HCT116 (cell line): ENCODE data around the gene ETS1. TPM values are rescaled to one million over a fixed set of nuclear protein-coding genes. Genes with fewer than 3 reads are reported as not detected.

ENCODE experiments used
- ATAC-seq: fragments of 200-7000 bp; cut with Tn5 transposase; 2 replicates; pipeline ENCODE4 v1.9.1; 2020; ENCODE audit warnings: mild to moderate bottlenecking, moderate library complexity
- BruUV-seq: library from RNA; stranded (reverse); fragments of 400-500 nt; replicated peaks from 2 replicates; lab custom pipeline; 2021; lab: Mats Ljungman, UMichigan
- CTCF ChIA-PET: fragments of 300-600 bp; sonication (Branson Sonifier 250); formaldehyde crosslinking; loops from one replicate; lab custom pipeline; 2021; ENCODE audit warnings: antibody characterized with exemption; lab: Charles Lee
- POLR2A ChIA-PET: fragments of 300-600, 350-600 bp; sonication (Branson Sonifier 250); formaldehyde crosslinking; loops from one replicate; lab custom pipeline; 2021; ENCODE audit warnings: antibody characterized with exemption; lab: Charles Lee
- RAD21 ChIA-PET, 2 experiments: fragments of 300-600 bp; sonication (Branson Sonifier 250); formaldehyde crosslinking; loops; one replicate each; lab custom pipeline; 2023; ENCODE audit warnings: low total read pairs in 2 of 2; ENCODE audit not compliant: uncharacterized antibody in 2 of 2, unreplicated experiment in 2 of 2, low non-redundant PET in 1 of 2; lab: Charles Lee
- DNase-seq: peaks from one replicate; pipeline ENCODE4 v3.0.0-alpha.2; 2010; ENCODE audit warnings: low read depth, low spot score
- H2AFZ ChIP-seq: fragments of 200-600 bp; shearing (Covaris generic), sonication (generic); 2 replicates; pipeline ENCODE4 v1.6.1; 2017; ENCODE audit warnings: low read depth, mixed run types, mixed read lengths, antibody characterized with exemption, low read length; ENCODE audit not compliant: poor library complexity, severe bottlenecking
- H3K27ac ChIP-seq: 2 replicates; pipeline ENCODE4 v1.5.1; 2012; ENCODE audit warnings: low read depth, low read length
- H3K27me3 ChIP-seq: fragments of 200-600 bp; sonication (generic); 2 replicates; pipeline ENCODE4 v1.6.1; 2016; ENCODE audit warnings: mixed run types, low read length, mixed read lengths; ENCODE audit not compliant: insufficient read depth
- H3K36me3 ChIP-seq, 2 experiments: fragments of 200-500 bp in 1 of 2; fragments of 200-600 bp in 1 of 2; sonication (Bioruptor generic) in 1 of 2; sonication (generic) in 1 of 2; 2 replicates each; pipeline versions ENCODE4 v1.5.1 to v1.6.1; 2014 to 2016; ENCODE audit warnings: low read length in 2 of 2, inconsistent platforms in 1 of 2, mixed read lengths in 1 of 2, mixed run types in 1 of 2; ENCODE audit not compliant: insufficient read depth in 2 of 2, control insufficient read depth in 1 of 2
- H3K4me1 ChIP-seq, 2 experiments: fragments of 200-600 bp in 1 of 2; sonication (generic) in 1 of 2; 2 replicates each; pipeline versions ENCODE4 v1.5.1 to v1.6.1; 2012 to 2017; ENCODE audit warnings: low read length in 2 of 2, inconsistent platforms in 1 of 2, mild to moderate bottlenecking in 1 of 2, mixed read lengths in 1 of 2, mixed run types in 1 of 2, moderate library complexity in 1 of 2; ENCODE audit not compliant: insufficient read depth in 2 of 2, control insufficient read depth in 1 of 2
- H3K4me2 ChIP-seq: fragments of 200-600 bp; sonication (generic); 2 replicates; pipeline ENCODE4 v1.6.1; 2017; ENCODE audit warnings: mixed run types, low read length, mixed read lengths
- H3K4me3 ChIP-seq, 2 experiments: fragments of 200-600 bp in 1 of 2; sonication (generic) in 1 of 2; replicated peaks in 1 of 2; 2 replicates each; pipeline ENCODE4 v1.5.1; 2011 to 2016; ENCODE audit warnings: low read length in 2 of 2, control low read depth in 1 of 2, low read depth in 1 of 2, mild to moderate bottlenecking in 1 of 2, mixed read lengths in 1 of 2, mixed run types in 1 of 2
- H3K79me2 ChIP-seq: fragments of 200-600 bp; sonication (generic); 2 replicates; pipeline ENCODE4 v1.6.1; 2017; ENCODE audit warnings: mild to moderate bottlenecking, mixed run types, low read length, moderate library complexity, mixed read lengths; ENCODE audit not compliant: insufficient read depth
- H3K9ac ChIP-seq: fragments of 200-600 bp; sonication (generic); 2 replicates; pipeline ENCODE4 v1.6.1; 2016; ENCODE audit warnings: low read length, mixed read lengths
- H3K9me2 ChIP-seq: fragments of 200-600 bp; sonication (generic), shearing (Covaris generic); 2 replicates; pipeline ENCODE4 v1.6.1; 2017; ENCODE audit warnings: mixed run types, mild to moderate bottlenecking, moderate library complexity; ENCODE audit not compliant: insufficient read depth
- H3K9me3 ChIP-seq, 2 experiments: fragments of 200-500 bp in 1 of 2; fragments of 200-600 bp in 1 of 2; sonication (Bioruptor generic) in 1 of 2; sonication (generic) in 1 of 2; 2 replicates each; pipeline ENCODE4 v1.6.1; 2014 to 2017; ENCODE audit warnings: low read length in 2 of 2, mixed read lengths in 2 of 2, inconsistent platforms in 1 of 2, low read depth in 1 of 2, mild to moderate bottlenecking in 1 of 2, mixed run types in 1 of 2, moderate library complexity in 1 of 2; ENCODE audit not compliant: control insufficient read depth in 1 of 2, insufficient read depth in 1 of 2
- H4K20me1 ChIP-seq: fragments of 200-600 bp; sonication (generic), shearing (Covaris generic); 2 replicates; pipeline ENCODE4 v1.6.1; 2017; ENCODE audit warnings: mixed run types, mild to moderate bottlenecking, moderate library complexity; ENCODE audit not compliant: insufficient read depth
- CBX3 ChIP-seq: IDR thresholded peaks from 2 replicates; pipeline ENCODE4 v1.6.1; 2012; ENCODE audit warnings: low read depth
- EZH2 ChIP-seq: fragments of 200-600 bp; sonication (generic); IDR thresholded peaks from 2 replicates; pipeline ENCODE4 v1.6.1; 2017; ENCODE audit warnings: antibody characterized with exemption, mixed run types
- EZH2phosphoT487 ChIP-seq: fragments of 200-600 bp; IDR thresholded peaks from 2 replicates; pipeline ENCODE4 v1.6.1; 2018; ENCODE audit warnings: antibody characterized with exemption, borderline replicate concordance
- JUND ChIP-seq: IDR thresholded peaks from 2 replicates; pipeline ENCODE4 v1.6.1; 2012
- POLR2A ChIP-seq: IDR thresholded peaks from 2 replicates; pipeline ENCODE4 v1.7.0; 2011; ENCODE audit warnings: borderline replicate concordance; ENCODE audit not compliant: insufficient read depth, insufficient read length; ENCODE audit errors: extremely low read depth
- POLR2AphosphoS5 ChIP-seq: IDR thresholded peaks from 2 replicates; pipeline ENCODE4 v1.6.1; 2011; ENCODE audit warnings: mild to moderate bottlenecking, low read depth, low read length, moderate library complexity
- YY1 ChIP-seq: IDR thresholded peaks from 2 replicates; pipeline ENCODE4 v1.6.1; 2011; ENCODE audit warnings: low read length, low read depth, moderate library complexity, mild to moderate bottlenecking; ENCODE audit not compliant: insufficient replicate concordance; ENCODE audit errors: extremely low read depth
- ZNF274 ChIP-seq: fragments of 200-500 bp; sonication (Bioruptor generic); IDR thresholded peaks from 2 replicates; pipeline ENCODE4 v1.6.1; 2014; ENCODE audit warnings: mild to moderate bottlenecking, low read depth, low read length, inconsistent platforms
- intact Hi-C: fragments of 100-400 bp; cut with micrococcal nuclease; formaldehyde crosslinking; loops from 2 replicates; pipeline ENCODE4 v1.10.0; 2022
- total RNA-seq: library from RNA; stranded (reverse); gene quantifications from one replicate; pipeline ENCODE4 v1.2.1, GENCODE V29; 2021; ENCODE audit not compliant: unreplicated experiment
- TF ChIP-seq, protein P1 (sequence below): IDR thresholded peaks from 2 replicates; pipeline ENCODE4 v1.6.1; 2012
- TF ChIP-seq, protein P2 (sequence below): IDR thresholded peaks from 2 replicates; pipeline ENCODE4 v1.6.1; 2011; ENCODE audit warnings: mild to moderate bottlenecking, low read length, moderate library complexity; ENCODE audit not compliant: insufficient replicate concordance; ENCODE audit errors: extremely low read depth

The ETS1 gene
- total RNA-seq, 1 experiment from 2014 or later = 9.2 TPM

DNA sequence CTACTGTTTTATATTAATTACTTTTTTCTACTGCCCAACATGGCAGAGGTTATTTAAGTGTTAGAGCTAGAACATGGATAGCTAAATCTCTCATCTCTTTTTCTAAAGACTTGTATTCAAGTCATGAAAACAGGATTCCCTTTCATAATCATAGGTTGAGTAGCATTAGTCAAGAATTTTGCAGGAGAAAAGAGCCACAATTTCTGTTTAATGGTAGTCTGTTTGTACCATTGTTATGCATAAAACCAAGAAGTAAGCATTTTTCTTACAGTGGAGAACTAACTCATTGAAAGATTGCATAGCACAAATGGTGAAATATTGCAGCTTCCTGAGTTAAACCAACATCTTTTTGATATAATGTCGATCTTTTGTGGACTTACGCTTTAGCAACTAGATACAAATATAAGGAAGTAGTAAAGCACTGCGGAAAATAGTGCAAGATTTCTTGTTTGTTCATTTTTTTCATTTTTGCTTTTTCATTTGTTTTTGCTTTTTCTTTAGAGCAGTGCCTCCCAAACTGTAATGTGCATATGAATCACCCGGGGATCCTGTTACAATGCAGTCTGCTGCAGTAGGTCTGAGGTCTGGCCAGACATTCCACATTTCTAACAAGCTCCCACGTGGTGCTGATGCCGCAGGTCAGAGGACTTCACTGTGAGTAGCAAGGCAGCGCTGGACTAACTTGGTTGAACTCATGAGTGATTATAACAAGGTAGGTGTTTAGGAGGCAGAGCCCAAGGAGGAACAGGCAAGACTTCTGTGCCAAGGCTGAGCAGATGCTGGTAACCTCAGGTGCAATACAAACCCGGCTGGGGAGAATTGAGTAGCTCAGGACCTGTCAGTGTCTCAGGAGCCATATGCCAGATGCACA lies 4.6 kb downstream of the ETS1 start:
- no peak overlapping the region for H2AFZ ChIP-seq

More for the DNA sequence above, 4.6 kb downstream of the ETS1 start:
- Histone ChIP-seq H3K9me3 (no peaks in the 10 kb centered on the region), H3K36me3 (no peaks in the 10 kb centered on the region), H3K9ac (no peak overlapping the region), H3K27me3 (peaks cover 89% of the 10 kb centered on the region), H3K4me1 (no peaks in the 10 kb centered on the region), H4K20me1 (no peaks in the 10 kb centered on the region), H3K9me2 (no peaks in the 10 kb centered on the region), H3K27ac (no peak overlapping the region), H3K4me2 (no peak overlapping the region), H3K4me3 (no peak overlapping the region), H3K79me2 (no peaks in the 10 kb centered on the region)
- RAD21 ChIA-PET = no interaction called here
- CTCF ChIA-PET = no interaction called here
- intact Hi-C loops = no loop called here
- POLR2A ChIA-PET = no interaction called here
- no peak for DNase-seq
- BruUV-seq = no TSS peak
- peak; percentile 65 for ATAC-seq
- no peak for TF ChIP-seq POLR2AphosphoS5
- no peak for TF ChIP-seq YY1
- TF ChIP-seq, protein P1, sequence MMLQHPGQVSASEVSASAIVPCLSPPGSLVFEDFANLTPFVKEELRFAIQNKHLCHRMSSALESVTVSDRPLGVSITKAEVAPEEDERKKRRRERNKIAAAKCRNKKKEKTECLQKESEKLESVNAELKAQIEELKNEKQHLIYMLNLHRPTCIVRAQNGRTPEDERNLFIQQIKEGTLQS = no peak
- TF ChIP-seq CBX3 = no peak
- TF ChIP-seq JUND = no peak
- no peak for TF ChIP-seq ZNF274
- TF ChIP-seq, protein P2, sequence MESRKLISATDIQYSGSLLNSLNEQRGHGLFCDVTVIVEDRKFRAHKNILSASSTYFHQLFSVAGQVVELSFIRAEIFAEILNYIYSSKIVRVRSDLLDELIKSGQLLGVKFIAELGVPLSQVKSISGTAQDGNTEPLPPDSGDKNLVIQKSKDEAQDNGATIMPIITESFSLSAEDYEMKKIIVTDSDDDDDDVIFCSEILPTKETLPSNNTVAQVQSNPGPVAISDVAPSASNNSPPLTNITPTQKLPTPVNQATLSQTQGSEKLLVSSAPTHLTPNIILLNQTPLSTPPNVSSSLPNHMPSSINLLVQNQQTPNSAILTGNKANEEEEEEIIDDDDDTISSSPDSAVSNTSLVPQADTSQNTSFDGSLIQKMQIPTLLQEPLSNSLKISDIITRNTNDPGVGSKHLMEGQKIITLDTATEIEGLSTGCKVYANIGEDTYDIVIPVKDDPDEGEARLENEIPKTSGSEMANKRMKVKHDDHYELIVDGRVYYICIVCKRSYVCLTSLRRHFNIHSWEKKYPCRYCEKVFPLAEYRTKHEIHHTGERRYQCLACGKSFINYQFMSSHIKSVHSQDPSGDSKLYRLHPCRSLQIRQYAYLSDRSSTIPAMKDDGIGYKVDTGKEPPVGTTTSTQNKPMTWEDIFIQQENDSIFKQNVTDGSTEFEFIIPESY = no peak
- no peak for TF ChIP-seq EZH2
- no peak for TF ChIP-seq EZH2phosphoT487
- no peak for TF ChIP-seq POLR2A
- TF ChIP-seq, all 23 proteins: peak for 0
